GM19395 (cell line): ENCODE data around the gene GLDN.

Source experiments
- ATAC-seq: cut with Tn5 transposase; IDR thresholded peaks from one replicate; pipeline ENCODE4 v1.9.1; 2021; ENCODE audit warnings: mild to moderate bottlenecking, moderate library complexity; ENCODE audit not compliant: unreplicated experiment

Gene GLDN

GRCh38 chr15:51321316-51321715 is 20.1 kb upstream of the GLDN start:
- no peak for ATAC-seq

GRCh38 chr15:51322621-51323296 is 18.7 kb upstream of the GLDN start:
- ATAC-seq = no peak

- ATAC-seq = no peak
These were observed 17.7 kb upstream of the GLDN start for GRCh38 chr15:51323749-51324148.

- ATAC-seq = no peak
These were observed 16.3 kb upstream of the GLDN start for GRCh38 chr15:51325167-51325566.

GRCh38 chr15:51327081-51327480 is 14.4 kb upstream of the GLDN start:
- no peak for ATAC-seq

GRCh38 chr15:51328926-51329325 is 12.5 kb upstream of the GLDN start:
- no peak for ATAC-seq

- ATAC-seq = no peak
These were observed 10.3 kb upstream of the GLDN start for GRCh38 chr15:51331141-51331540.

- no peak for ATAC-seq
These were observed 9.0 kb upstream of the GLDN start for GRCh38 chr15:51332206-51333147.

- no peak for ATAC-seq
These were observed 7.9 kb upstream of the GLDN start for GRCh38 chr15:51333571-51333970.

GRCh38 chr15:51334011-51334451 is 7.4 kb upstream of the GLDN start:
- ATAC-seq = no peak

GRCh38 chr15:51335087-51335486 is 6.4 kb upstream of the GLDN start:
- peak; percentile 42 for ATAC-seq

- peak; percentile 94 for ATAC-seq
These were observed 5.7 kb upstream of the GLDN start for GRCh38 chr15:51335538-51336410.

GRCh38 chr15:51338496-51338895 is 3.0 kb upstream of the GLDN start, which contains the start of gene CYP19A1:
Gene CYP19A1, minus strand, starts transcription at chr15:51338596. Its CDS starts 95,684 bp downstream, at chr15:51242912.
- ATAC-seq = no peak

GRCh38 chr15:51342227-51342999 is 958 bp downstream of the GLDN start:
- no peak for ATAC-seq

- ATAC-seq = no peak
These were observed 2.0 kb downstream of the GLDN start for GRCh38 chr15:51343466-51343865.

GRCh38 chr15:51346136-51346535 is 4.7 kb downstream of the GLDN start:
- ATAC-seq = no peak

- peak; percentile 96 for ATAC-seq
These were observed 7.2 kb downstream of the GLDN start for GRCh38 chr15:51348688-51349087.

- no peak for ATAC-seq
These were observed 7.8 kb downstream of the GLDN start for GRCh38 chr15:51349156-51349844.

- no peak for ATAC-seq
These were observed 9.3 kb downstream of the GLDN start for GRCh38 chr15:51350723-51351122.

- ATAC-seq = no peak
These were observed 12.5 kb downstream of the GLDN start for GRCh38 chr15:51353976-51354375.
